Left renal pelvis (tissue), 4 donors: Measurements from ENCODE around the gene DNAJC18. TPM values are rescaled to one million over a fixed set of nuclear protein-coding genes. Genes with fewer than 3 reads are reported as not detected.
"Not testable (repeated sequence)": the region's sequence is repeated elsewhere in the genome, so short reads cannot be mapped to it uniquely, and the experiment has no call there.

ENCODE experiments used
- DNase-seq, 4 donors: peaks; one replicate each; pipeline ENCODE4 v3.0.0-alpha.2; 2013; ENCODE audit warnings: low read depth in 4 of 4, low spot score in 3 of 4
- polyA plus RNA-seq, 4 donors: library from polyadenylated mRNA; unstranded; fragments of 120-200 nt; gene quantifications; one replicate each; pipeline ENCODE4 v1.2.1, GENCODE V29; 2013; ENCODE audit not compliant: insufficient read length in 4 of 4

Gene DNAJC18
- polyA plus RNA-seq, 4 donors, result 24.0 to 35.0 (median 32.9) TPM

DNA sequence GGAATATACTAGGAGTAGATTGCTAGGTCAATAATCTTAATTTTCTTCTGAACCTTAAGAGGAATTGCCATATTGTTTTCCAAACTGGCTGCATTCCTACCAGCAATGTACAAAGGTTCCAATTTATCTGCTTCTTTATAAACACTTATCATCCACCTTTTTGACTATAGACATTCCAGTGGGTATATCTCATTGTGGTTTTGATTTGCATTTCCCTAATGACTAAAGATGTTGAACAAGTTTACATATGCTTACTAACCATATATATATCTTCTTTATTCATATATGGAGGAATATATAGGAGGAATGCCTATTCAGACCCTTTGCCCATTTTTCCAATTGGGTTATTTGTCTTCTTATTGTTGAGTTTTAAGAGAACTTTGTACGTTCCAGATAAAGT, 7.6 kb downstream of the DNAJC18 start:
- DNase-seq, result no peak

DNA sequence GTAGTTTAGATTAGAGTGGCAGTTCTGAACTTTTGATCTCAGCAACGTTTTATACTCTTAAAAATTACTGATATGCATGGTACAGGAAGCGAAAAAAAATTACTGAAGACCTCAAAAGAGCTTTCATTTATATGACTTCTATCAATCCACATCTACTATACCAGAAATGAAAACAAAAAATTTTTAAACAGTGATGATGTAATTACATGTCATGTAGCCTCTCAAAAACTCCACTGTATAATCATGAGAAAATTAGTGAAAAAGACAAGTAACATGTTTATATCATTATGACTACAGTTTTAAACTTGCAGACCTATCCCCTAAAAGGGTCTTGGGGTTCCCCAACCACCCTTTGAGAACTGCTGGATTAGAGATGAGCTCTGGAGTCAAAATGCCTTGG, 9.3 kb downstream of the DNAJC18 start:
- DNase-seq, result no peak

DNA sequence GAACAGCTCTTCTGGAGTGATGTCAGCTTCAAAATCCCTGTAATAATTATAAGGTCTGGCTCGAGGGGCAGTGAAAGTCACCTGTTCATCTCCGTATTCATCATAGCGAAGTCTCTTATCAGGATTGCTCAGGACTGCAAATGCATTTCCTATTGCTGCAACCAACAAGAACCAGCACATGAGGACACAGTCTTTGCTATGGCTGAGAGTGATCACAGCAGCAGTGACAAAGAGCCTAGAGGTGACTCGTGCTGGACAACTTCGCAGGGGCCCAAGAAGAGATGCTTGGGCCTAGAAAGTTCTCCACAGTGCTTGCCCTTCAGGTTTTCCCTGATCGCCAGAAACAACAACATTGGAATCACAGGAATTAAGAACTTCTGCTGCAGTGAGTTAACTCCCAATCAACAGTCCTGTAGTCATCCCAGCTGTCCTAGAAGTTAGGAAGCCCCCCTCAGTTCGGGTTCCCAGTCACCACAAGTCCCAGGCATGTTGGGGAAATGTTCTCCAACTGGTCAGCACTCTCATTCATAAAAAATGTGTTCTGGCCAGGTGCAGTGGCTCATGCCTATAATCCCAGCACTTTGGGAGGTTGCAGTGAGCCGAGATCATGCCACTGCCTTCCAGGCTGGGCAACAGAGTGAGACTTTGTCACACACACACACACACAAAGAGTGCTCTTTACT, 13.0 kb downstream of the DNAJC18 start:
- DNase-seq, result no peak

DNA sequence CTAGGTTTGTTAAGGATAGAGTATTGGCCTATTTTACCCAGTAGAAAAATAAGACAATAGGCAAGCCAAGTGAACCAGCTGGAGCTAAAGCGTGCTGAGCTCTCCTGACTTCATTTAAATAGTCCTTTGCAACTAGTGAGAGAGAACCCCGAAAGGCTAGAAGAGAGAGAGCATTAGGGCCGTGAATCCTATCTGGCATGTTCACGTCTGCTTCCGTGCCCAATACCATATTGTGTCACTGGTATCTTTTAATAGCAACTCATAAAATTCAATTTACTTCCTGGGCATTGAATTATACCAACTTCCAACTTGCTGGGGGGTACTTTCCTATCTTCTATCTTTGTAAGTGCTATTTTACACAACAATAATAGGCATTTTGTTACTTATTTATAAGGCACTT, 13.8 kb downstream of the DNAJC18 start:
- no peak for DNase-seq

DNA sequence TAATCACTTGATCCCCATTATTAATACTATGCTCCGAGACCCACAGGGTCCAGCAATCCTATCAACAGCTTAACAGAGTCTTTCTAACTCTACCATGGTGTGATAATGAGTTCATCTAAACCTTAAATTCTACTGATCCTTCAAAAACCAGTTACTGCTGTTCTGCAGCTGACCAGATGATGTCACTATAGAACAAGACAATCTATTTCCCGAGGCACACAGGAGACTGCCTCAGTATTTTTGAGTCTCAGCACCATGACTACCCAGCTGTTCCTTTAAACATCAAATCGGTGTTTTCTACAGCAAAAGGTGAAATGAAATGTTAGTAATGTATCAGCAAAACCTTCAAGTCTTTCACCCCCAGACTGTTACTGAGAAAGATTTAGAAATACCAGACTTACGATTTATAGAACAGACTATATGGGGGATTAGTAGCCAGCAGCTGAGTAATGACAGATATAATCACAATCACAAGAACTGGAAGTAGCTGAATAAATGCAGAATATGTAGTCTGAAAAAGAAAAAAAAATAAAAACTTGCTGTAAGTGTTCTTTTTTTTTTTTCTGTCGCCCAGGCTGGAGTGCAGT, 16.9 kb downstream of the DNAJC18 start:
- peak in 1 of 4 donors; percentile 42 for DNase-seq

DNA sequence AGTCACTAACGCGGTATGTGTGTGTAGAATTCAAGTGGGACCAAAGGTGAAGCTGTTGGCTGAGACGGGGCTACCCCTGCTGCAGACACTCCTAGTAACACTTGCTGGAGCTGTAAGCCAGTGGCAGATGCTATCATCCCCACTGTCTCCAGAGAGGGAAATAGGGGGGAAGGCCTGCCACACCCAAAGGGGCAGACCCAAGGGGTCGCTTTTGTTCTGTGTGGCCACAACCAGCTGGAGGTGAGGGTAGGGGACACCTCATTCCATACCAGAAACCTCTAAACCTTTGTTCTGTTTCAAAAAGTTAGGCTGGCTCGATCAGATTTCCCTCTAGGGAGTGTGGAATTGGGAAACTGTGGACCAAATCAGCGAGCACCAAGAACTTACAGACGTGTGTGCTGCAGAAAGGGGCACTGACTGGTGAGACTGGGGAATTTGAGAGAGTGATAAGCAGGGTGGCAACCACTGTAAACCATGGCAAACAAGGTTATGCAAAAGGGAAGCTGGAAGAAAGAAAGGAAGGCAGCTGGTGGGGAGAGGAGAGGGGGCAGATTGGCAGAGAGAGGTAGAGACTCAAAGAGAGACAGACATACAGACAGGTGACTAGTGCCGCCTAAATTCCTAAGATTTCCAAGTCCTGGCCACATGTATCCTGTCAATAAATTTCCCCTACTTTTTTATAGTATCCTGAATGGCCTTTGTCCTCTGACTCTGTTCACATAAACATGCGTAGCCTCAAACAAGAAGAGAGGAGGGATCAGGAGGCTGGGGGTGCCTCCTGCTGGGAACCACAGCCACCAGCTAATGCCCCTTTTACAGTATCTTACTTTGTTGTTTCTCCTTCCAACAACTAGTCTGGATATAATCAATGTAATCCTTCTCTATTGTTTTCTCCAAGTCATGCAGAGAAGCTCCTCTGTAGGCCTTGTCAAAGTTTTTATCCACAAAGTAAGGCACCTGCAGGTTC, 19.8 kb downstream of the DNAJC18 start:
- no peak for DNase-seq

DNA sequence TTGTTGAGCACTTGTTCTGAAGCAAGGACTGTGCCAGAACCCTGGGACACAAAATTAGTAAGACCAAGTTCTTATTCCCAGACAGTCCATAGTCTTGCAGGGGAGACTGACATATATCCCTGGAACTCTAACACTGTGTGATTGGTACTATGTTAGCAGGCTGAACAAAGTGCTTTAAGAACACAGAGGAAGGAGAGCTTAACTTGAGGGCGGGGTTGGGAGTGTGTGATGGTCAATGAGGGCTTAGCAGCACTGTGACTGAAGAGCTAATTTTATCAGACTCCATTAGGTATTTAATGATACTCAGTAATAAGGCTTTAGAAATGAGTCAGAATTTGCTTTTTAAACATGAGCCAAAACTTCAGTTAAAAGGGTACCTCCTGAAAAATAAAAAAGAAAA, 20.5 kb downstream of the DNAJC18 start:
- no peak for DNase-seq

DNA sequence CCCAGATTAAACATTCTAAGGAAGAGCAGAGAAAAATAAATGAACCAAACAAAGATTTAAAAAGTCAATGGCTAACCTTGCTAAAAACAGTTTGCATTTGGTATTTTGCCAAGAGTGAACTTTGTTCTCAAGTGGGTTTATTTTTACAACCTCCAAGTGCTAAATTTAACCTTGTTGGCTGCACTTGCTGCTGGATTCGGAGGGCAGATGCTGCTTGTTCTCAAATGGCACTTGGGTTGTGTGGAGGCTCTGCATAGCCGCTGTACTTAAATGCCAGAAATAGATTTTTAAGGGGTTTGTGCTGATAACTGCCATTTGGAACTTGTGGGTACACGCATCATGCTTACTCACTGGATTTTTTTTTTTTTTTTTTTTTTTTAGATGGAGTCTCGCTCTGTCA, 22.1 kb downstream of the DNAJC18 start:
- no peak for DNase-seq

DNA sequence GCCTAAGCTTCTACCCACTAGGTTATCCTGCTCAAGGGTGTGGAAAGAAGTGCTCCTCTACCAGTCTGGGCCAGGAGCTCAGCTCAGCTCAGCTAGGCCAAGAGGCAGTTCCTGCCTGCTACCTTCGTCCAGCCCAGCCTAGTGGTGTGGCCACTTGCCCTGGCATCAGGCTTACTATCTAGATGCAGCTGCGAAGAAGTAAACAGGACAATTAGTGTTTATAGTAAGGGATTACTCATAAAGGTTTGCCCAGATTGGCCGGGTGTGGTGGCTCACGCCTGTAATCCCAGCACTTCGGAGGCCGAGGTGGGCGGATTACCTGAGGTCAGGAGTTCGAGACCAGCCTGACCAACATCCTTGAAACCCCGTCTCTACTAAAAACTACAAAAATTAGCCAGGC, 22.7 kb downstream of the DNAJC18 start:
- DNase-seq, result no peak

DNA sequence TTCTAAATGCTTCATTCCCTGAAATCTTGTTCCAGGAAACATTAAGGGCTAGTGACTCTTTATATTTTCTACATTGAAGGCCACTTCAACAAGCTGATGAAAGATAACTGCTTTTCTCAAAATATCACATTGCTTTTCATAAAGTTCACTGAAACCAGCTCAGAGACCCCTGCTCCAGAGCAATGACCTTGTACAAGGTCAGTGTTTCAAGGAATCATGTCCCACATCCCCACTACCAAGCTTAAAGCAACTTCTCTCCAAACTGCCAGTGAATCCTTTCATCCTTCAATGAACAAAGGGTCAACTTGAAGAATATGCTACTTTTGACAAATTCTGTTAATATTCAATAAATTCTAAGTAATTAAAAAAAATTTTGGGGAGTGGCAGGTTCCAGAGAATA, 23.5 kb downstream of the DNAJC18 start:
- no peak for DNase-seq

DNA sequence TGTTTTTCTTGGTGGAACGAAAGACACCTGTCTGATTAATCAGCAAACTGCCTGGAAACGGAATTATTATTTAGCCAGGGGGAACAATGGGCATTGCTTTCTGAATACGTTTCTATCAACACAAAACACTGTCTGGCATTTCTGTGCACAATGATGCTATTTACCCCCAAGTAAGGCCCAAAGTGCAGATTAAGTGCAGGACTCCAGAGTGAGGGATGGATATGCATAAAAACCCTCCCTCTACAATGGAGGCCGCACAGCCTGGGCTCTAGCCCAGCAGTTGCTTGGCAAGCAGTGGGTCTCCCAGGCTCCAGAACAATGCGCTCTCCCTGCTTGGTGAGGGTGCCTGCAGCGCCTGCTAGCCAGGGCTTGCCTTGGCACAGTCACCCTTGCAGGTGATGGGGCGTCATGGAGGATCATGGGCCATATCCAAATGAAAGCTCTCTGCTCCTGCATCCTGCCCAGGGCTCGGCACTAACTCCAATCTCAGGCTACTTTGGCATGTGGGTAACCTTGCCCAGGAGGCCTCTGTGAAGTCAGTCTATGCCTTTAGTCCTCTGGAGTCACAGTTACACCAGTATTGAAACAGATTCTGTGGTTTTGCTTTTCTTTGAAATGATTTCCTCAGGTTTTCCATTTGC, 24.0 kb downstream of the DNAJC18 start:
- DNase-seq, result no peak

DNA sequence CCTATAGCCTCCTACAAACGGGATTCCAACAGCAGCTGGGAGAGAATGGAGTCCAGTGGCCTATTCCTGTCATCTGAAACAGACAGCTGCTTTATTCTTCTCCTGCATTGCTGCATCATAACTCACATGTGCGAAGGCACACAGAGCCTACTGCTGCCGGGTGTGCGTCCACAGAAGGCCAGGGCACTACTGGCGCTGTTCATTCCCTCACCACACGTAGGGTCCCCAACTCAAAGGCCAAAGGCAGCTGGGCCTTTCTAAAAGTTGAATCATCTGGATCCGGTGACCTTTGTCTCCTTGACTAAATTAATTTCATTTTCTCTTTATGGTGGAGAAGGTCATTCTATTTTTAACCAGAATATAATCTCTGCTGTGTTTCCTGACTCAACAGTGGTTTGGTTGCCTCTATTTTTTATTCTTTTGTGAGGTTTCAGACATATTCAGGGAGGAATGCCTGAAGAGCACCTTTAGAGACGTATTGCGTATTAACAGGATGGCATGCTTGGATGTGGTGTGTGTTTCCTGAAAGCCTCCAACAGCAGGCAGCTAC, 24.7 kb downstream of the DNAJC18 start:
- DNase-seq, result no peak

DNA sequence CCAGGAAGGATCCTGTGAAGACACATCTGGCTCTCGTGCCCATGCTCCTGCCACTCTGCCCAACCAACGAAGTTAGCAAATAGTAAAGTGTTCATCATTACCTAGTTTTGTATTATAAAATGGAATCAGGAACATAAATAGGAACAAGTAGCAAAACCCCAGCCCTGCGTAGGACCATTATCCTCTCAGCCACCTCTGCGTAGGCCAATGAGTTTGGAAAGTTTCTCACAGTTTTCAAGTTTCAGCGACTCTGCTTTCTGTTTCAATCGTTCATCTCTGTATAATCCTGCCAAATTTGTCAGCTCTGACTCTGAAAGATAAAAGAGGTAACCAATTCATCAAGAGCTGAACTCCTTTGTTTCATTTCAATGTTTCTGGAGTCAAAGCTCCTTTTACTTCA, 25.4 kb downstream of the DNAJC18 start:
- DNase-seq, result no peak

DNA sequence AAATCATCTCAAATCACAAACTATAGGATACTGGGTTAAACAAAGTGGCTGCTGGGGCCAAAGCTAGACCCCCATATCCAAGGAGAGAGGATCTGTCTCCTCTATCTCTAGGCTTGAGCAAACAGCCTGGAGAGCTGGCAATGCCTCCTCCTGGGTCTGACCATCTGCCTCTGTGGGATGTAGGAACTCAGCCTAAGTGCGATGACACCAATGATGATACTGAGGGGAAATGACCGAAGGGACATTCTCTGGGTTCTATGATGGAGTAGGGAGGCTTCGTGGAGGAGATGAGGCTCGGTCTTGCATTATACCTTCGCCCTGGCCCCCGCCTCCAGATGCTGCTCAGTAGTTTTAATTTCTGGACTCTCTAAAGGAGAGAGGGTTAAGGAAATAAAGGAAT, 26.2 kb downstream of the DNAJC18 start:
- no peak for DNase-seq

DNA sequence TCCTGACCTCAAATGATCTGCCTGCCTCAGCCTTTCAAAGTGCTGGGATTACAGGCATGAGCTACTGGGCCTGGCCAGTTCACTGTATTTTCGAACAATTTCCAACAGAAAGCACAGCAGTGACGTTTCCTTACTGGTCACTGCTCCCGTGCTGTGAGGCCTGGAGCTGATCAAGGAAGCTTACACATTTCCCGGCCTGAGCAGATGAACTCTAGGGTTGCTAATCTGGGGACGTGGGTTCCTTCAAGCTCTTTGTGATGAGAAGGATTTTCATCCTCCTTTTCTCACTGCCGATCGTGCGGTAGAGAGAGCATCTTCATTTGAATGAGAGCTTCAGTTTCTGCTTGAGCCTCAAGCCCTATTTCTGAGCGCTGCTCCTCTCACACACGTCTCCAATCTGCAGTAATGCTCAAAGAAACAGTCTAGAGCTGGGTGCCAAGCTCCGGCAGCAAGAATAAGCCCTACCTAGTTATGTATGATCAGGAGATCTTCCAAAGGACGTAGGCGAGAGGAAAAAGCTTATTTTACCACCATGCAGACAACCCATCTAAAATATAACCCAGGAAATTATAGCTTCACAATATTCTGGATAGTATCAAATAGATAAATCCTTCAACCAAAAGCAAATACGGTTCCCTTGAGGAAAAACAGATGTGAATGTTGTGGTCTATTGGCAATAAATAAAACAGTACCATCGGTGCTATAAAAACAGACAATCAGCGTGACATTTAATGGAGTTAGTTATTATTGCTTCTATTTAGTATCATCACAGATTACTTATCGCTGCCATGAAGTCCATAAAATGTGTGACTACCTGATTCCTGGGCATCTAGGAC, 28.1 kb downstream of the DNAJC18 start:
- DNase-seq, result no peak

DNA sequence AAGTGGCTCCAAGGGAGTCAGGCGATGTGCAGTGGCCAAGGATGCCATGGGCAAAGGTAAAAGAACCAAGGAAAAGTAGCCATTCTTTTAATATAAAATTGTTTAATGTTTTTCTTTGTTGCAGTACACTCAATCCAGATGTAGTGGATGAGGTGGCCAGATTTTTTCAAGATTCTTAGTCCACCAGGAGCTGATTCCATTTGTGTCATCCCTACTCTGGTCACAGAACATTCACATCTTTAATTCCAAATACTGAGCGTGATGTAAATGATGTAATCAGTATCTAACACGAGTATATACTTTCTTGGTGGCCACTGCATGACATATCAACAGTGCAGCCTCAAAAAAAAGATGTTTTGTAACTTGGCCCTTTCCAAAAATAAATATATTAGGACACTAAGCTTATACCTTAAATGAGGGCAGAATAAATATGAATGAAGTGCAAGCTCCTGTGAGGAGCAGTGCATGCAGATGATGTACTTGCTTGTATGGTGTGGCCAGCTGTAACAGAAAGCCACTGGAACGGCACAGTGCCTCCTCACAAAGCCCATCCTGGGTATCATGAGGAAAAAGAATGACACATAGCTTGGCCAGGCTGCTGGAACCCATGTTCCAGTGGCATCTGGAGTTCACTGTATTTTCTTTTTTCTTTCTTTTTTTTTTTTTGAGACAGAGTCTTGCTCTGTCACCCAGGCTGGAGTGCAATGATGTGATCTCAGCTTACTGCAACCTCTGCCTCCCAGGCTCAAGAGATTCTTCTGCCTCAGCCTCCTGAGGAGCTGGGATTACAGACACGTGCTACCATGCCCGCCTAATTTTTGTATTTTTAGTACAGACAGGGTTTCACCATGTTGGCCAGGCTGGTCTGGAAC, 29.0 kb downstream of the DNAJC18 start:
- DNase-seq, result no peak

DNA sequence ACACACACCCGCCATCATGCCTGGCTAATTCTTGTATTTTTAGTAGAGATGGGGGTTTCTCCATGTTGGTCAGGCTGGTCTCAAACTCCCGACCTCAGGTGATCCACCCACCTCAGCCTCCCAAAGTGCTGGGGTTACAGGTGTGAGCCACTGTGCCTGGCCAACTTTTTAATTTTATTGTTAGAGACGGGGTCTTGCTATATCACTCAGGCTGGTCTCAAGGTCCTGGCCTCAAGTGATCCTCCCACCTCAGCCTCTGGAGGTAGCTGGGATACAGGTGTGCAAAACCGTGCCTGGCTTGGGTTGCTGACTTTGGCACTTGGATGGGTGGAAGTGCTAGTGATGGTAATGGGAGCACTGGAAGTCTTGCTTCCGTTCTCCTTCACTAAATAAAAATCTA, 30.2 kb downstream of the DNAJC18 start:
- not testable (repeated sequence) for DNase-seq

DNA sequence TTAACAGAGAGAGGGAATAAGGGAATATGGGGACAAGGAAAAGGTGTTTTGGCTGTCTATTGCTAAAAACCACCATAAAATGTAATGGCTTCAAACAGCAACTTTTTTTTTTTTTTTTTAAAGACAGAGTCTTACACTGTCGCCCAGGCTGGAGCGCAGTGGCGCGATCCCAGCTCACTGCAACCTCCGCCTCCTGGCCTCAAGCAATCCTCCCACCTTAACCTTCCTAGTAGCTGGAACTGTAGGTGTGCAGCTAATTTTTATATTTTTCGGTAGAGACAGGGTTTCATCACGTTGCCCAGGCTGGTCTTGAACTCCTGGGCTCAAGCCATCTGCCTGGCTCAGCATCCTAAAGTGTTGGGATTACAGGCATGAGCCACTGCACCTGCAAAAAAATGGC, 31.1 kb downstream of the DNAJC18 start:
- no peak for DNase-seq

DNA sequence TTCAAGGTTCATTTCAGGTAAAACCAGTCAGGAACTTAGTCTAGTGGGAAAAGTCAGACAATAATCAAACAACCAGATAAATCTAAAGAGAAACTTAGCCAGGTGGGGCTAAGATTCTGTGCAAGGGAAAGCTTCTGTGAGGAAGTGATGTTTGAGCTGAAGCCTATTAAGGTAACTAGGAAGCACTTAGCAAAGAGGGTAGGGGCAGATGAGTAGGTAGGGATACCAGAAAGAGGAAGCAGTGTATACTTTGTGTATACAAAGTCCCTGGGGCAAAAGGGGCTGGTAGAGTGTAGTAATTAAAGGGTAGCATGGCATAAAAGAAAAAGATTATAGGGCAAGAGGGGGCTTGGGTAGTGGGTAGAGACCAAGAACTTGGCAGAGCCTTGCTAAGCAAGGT, 31.8 kb downstream of the DNAJC18 start:
- no peak for DNase-seq
